Measurements from ENCODE around the gene RPS19.

RPS19 gene

DNA sequence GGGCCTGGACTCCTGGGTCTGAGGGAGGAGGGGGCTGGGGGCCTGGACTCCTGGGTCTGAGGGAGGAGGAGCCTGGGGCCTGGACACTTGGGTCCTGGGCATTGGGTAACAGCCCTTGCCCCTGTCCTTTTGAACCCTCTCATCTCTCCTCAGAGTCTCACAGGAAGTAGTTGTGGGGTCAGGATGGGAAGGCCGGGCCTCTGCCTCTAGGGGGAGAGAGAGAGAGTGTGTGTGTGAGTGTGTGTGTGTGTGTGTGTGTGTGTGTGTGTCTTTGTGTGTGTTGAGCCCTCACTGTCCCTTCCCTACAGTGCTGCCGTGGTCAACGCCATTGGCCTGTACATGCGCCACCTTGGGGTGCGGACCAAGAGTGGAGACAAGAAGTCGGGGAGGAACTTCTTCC, 33.8 kb downstream of the RPS19 start:
- no peaks in the 10 kb centered on the region for H3K9me3 ChIP-seq (ENCODE audit: control insufficient read depth, low read length)

DNA sequence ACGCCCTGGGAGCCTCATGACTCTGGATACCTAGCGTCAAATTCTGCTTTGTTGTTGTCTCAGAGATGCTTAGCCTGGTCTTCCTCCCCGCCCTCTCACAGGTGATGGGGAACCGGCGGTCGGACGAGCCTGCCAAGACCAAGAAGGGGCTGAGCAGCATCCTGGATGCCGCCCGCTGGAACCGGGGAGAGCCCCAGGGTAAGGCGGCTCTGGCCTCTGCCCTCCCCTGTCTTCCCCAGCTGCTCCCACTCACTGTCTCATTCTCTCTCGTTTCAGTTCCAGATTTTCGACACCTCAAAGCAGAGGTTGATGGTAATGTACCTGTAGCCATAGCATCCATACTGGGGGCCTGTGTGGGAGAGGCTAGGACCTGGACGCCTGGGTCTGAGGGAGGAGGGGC, 34.3 kb downstream of the RPS19 start:
- no peak overlapping the region for H3K4me3 ChIP-seq (ENCODE audit: low read length)
- H3K27me3 ChIP-seq (replicated peaks; ENCODE audit: control insufficient read depth, insufficient read depth, low read length): no peaks in the 10 kb centered on the region
- H3K36me3 ChIP-seq (ENCODE audit: control insufficient read depth, insufficient read depth, low read length, severe bottlenecking): peaks cover 52% of the 10 kb centered on the region
- no peak for DNase-seq (ENCODE audit: low read depth)
- no peaks in the 10 kb centered on the region for H3K9me3 ChIP-seq (ENCODE audit: control insufficient read depth, low read length)
- H3K9ac ChIP-seq (ENCODE audit: low read length): no peak overlapping the region
- H3K4me1 ChIP-seq (ENCODE audit: control insufficient read depth, insufficient read depth, low read length): peaks cover 19% of the 10 kb centered on the region

More for the DNA sequence above, 33.8 kb downstream of the RPS19 start:
- H3K4me1 ChIP-seq (ENCODE audit: control insufficient read depth, insufficient read depth, low read length): peaks cover 15% of the 10 kb centered on the region
- no peaks in the 10 kb centered on the region for H3K27me3 ChIP-seq (replicated peaks; ENCODE audit: control insufficient read depth, insufficient read depth, low read length)
- no peak for DNase-seq (ENCODE audit: low read depth)
- H3K9ac ChIP-seq (ENCODE audit: low read length): no peak overlapping the region
- no peak overlapping the region for H3K4me3 ChIP-seq (ENCODE audit: low read length)
- H3K36me3 ChIP-seq (ENCODE audit: control insufficient read depth, insufficient read depth, low read length, severe bottlenecking): peaks cover 53% of the 10 kb centered on the region

DNA sequence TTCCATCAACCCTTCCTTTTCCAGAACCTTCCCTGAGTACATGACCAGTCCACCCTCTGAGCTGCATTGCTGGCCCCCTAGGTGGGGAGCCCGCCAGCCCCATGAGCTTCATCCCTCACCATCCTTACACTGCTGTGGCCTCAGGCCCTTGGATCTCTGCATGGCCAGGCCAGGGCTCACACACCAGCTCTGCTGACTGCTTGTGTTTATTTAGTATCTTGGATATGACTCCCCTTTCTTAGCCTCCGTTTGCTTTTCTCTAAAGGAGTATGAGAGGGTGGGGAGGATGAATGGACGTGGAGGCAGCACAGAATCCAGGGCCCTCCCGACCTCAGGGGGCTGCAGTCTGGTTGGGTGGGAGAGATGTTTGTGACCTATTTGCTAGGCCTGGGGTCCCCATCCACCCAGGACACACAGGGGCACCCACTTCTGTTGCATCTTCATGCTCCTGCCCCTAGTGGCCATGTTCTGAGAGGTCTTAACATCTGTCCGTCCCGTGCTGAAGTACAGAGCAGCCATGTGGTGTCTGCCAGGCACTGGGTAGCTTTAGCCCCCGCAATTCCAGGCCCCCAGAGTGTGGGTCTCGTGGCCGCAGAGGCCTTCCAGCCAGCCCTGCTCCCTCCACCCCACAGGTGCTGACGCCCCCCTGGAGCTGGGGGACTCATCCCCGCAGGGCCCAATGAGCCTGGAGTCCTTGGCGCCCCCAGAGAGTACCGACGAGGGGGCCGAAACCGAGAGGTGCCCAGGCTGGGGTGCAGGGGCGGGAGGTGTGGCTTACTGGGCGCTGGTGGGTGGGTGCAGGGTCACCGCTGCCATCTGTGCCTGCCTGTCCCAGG, 35.9 kb downstream of the RPS19 start:
- Histone ChIP-seq H3K36me3 (ENCODE audit: control insufficient read depth, insufficient read depth, low read length, severe bottlenecking) (peaks cover 54% of the 10 kb centered on the region), H3K27me3 (replicated peaks; ENCODE audit: control insufficient read depth, insufficient read depth, low read length) (no peaks in the 10 kb centered on the region)

DNA sequence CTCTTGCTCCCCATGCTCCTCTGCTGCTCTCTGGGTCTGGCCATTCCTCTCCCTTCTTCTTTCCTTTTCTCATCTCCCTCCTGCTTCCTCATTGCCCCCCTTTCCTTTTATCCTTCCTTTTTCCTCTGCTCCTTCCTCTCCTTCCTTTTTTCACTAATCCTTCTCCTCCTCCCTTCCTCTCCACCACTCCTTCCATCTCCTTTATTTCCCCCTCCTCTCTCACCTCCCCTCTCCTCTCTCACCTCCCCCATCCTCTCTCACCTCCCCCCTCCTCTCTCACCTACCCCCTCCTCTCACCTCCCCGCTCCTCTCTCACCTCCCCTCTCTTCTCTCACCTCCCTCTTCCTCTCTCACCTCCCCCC, 36.5 kb downstream of the RPS19 start:
- Histone ChIP-seq H3K9ac (ENCODE audit: low read length) (no peak overlapping the region), H3K27me3 (replicated peaks; ENCODE audit: control insufficient read depth, insufficient read depth, low read length) (no peaks in the 10 kb centered on the region), H3K4me3 (ENCODE audit: low read length) (no peak overlapping the region), H3K9me3 (ENCODE audit: control insufficient read depth, low read length) (no peaks in the 10 kb centered on the region), H3K36me3 (ENCODE audit: control insufficient read depth, insufficient read depth, low read length, severe bottlenecking) (peaks cover 55% of the 10 kb centered on the region), H3K4me1 (ENCODE audit: control insufficient read depth, insufficient read depth, low read length) (peaks cover 19% of the 10 kb centered on the region)
- DNase-seq (ENCODE audit: low read depth): no peak

More for the DNA sequence above, 35.9 kb downstream of the RPS19 start:
- DNase-seq (ENCODE audit: low read depth): no peak
- Histone ChIP-seq H3K4me3 (ENCODE audit: low read length) (no peak overlapping the region), H3K4me1 (ENCODE audit: control insufficient read depth, insufficient read depth, low read length) (peaks cover 19% of the 10 kb centered on the region), H3K9ac (ENCODE audit: low read length) (no peak overlapping the region), H3K9me3 (ENCODE audit: control insufficient read depth, low read length) (no peaks in the 10 kb centered on the region)

DNA sequence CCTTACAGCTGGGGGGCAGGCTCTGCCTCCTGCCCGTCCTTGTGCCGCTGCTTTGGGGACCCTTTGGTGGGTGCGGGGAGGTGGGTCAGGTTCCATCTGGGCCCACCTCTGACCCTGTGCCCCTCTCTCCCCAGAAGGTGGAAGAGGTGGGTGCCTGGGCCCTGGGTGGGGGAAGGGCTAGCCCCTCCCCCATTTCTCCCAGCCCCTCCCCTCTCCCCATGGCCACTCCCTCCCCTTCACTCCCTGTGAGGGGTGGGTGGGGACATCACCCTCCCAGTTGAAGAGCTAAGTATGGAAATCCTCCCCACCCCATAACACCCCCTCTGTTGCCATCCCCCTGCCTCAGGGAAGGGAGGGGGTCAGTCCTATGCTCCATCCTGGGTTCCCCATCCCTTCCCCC, 37.1 kb downstream of the RPS19 start:
- Histone ChIP-seq H3K9me3 (ENCODE audit: control insufficient read depth, low read length) (no peaks in the 10 kb centered on the region), H3K4me3 (ENCODE audit: low read length) (no peak overlapping the region), H3K9ac (ENCODE audit: low read length) (no peak overlapping the region), H3K27me3 (replicated peaks; ENCODE audit: control insufficient read depth, insufficient read depth, low read length) (no peaks in the 10 kb centered on the region), H3K36me3 (ENCODE audit: control insufficient read depth, insufficient read depth, low read length, severe bottlenecking) (peaks cover 55% of the 10 kb centered on the region), H3K4me1 (ENCODE audit: control insufficient read depth, insufficient read depth, low read length) (peaks cover 19% of the 10 kb centered on the region)
- DNase-seq (ENCODE audit: low read depth): no peak

DNA sequence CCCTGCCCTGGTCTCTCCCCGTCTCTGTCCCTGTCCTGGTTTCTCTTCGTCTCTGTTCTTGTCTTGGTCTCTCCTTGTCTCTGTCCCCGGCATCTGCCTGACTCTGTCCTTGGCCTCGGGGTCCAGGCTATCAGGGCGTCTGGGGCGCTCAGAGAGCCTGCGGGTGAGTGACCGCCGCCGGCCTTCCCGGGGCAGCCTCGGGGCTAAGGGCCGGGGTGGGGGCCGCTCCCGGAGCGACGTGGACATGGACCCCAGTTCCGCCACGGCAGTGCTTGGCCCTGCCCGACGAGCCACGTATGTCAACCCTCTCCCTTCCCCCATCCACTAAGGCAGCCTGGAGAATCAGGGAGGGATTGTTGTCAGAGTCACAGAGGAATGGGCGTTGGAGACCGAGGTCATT, 37.8 kb downstream of the RPS19 start:
- no peak for DNase-seq (ENCODE audit: low read depth)
- H3K4me1 ChIP-seq (ENCODE audit: control insufficient read depth, insufficient read depth, low read length): peaks cover 19% of the 10 kb centered on the region
- no peaks in the 10 kb centered on the region for H3K9me3 ChIP-seq (ENCODE audit: control insufficient read depth, low read length)
- H3K36me3 ChIP-seq (ENCODE audit: control insufficient read depth, insufficient read depth, low read length, severe bottlenecking): peaks cover 55% of the 10 kb centered on the region
- no peak overlapping the region for H3K4me3 ChIP-seq (ENCODE audit: low read length)
- H3K27me3 ChIP-seq (replicated peaks; ENCODE audit: control insufficient read depth, insufficient read depth, low read length): no peaks in the 10 kb centered on the region
- peak overlapping the region; percentile 47 for H3K9ac ChIP-seq (ENCODE audit: low read length)

DNA sequence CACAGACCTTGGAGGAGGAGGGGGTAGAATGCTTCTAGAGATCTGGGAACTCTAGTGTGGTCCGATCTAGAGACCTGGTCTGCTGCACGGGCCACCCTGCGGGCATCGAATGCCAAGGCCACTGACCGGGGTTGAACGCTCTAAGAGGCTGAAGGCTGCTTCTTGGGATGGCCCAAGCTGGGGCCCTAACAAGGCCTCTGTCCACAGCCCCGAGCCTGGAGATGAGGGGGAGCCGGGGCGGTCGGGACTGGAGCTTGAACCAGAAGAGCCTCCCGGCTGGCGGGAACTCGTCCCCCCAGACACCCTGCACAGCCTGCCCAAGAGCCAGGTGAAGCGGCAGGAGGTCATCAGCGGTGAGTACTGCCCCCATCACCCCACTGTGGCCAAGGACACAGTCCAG, 38.2 kb downstream of the RPS19 start:
- Histone ChIP-seq H3K27me3 (replicated peaks; ENCODE audit: control insufficient read depth, insufficient read depth, low read length) (no peaks in the 10 kb centered on the region), H3K4me3 (ENCODE audit: low read length) (no peak overlapping the region), H3K4me1 (ENCODE audit: control insufficient read depth, insufficient read depth, low read length) (peaks cover 19% of the 10 kb centered on the region), H3K9me3 (ENCODE audit: control insufficient read depth, low read length) (no peaks in the 10 kb centered on the region), H3K9ac (ENCODE audit: low read length) (peak overlapping the region; percentile 47), H3K36me3 (ENCODE audit: control insufficient read depth, insufficient read depth, low read length, severe bottlenecking) (peaks cover 57% of the 10 kb centered on the region)
- no peak for DNase-seq (ENCODE audit: low read depth)

DNA sequence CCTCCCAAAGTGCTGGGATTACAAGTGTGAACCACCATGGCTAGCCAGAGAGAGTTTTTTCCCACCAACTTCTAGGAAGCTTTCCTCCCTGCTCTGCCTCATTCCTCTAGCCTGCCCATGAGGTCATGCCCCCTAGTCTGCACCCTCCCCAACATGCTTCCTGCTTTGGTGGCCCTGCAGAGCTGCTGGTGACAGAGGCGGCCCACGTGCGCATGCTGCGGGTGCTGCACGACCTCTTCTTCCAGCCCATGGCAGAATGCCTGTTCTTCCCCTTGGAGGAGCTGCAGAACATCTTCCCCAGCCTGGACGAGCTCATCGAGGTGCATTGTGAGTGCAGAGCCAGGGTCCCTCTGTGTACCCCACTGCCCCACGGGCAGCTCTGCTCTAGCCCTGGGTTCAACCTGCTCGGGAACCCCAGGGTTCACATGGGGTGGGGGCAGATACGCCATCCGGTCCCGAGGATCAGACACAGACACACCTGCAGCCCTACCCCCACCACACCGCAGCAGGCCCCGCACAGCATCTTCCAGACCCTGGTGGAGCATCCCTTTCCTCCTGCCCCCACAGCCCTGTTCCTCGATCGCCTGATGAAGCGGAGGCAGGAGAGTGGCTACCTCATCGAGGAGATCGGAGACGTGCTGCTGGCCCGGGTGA, 41.8 kb downstream of the RPS19 start:
- Histone ChIP-seq H3K9me3 (ENCODE audit: control insufficient read depth, low read length) (no peaks in the 10 kb centered on the region), H3K4me1 (ENCODE audit: control insufficient read depth, insufficient read depth, low read length) (peaks cover 19% of the 10 kb centered on the region), H3K36me3 (ENCODE audit: control insufficient read depth, insufficient read depth, low read length, severe bottlenecking) (peaks cover 66% of the 10 kb centered on the region), H3K4me3 (ENCODE audit: low read length) (no peak overlapping the region), H3K27me3 (replicated peaks; ENCODE audit: control insufficient read depth, insufficient read depth, low read length) (no peaks in the 10 kb centered on the region), H3K9ac (ENCODE audit: low read length) (no peak overlapping the region)
- DNase-seq (ENCODE audit: low read depth): no peak

DNA sequence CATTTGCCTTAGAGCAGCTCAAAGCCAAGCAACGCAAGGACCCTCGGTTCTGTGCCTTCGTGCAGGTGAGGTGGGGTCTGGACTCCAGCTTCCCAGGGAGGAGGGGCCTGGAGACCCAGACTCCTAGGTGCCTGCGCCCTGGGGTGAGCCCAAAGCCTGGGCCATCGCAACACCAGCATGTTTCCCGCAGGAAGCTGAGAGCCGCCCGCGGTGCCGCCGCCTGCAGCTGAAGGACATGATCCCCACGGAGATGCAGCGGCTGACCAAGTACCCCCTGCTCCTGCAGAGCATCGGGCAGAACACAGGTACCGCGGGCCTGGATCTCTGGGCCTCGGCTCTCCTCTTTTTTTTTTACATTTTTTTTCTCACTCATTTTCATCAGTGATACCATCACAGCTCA, 42.5 kb downstream of the RPS19 start:
- H3K9me3 ChIP-seq (ENCODE audit: control insufficient read depth, low read length): no peaks in the 10 kb centered on the region
- H3K36me3 ChIP-seq (ENCODE audit: control insufficient read depth, insufficient read depth, low read length, severe bottlenecking): peaks cover 70% of the 10 kb centered on the region
- H3K4me1 ChIP-seq (ENCODE audit: control insufficient read depth, insufficient read depth, low read length): peaks cover 17% of the 10 kb centered on the region
- H3K27me3 ChIP-seq (replicated peaks; ENCODE audit: control insufficient read depth, insufficient read depth, low read length): no peaks in the 10 kb centered on the region
- H3K4me3 ChIP-seq (ENCODE audit: low read length): no peak overlapping the region
- DNase-seq (ENCODE audit: low read depth): no peak
- H3K9ac ChIP-seq (ENCODE audit: low read length): no peak overlapping the region

DNA sequence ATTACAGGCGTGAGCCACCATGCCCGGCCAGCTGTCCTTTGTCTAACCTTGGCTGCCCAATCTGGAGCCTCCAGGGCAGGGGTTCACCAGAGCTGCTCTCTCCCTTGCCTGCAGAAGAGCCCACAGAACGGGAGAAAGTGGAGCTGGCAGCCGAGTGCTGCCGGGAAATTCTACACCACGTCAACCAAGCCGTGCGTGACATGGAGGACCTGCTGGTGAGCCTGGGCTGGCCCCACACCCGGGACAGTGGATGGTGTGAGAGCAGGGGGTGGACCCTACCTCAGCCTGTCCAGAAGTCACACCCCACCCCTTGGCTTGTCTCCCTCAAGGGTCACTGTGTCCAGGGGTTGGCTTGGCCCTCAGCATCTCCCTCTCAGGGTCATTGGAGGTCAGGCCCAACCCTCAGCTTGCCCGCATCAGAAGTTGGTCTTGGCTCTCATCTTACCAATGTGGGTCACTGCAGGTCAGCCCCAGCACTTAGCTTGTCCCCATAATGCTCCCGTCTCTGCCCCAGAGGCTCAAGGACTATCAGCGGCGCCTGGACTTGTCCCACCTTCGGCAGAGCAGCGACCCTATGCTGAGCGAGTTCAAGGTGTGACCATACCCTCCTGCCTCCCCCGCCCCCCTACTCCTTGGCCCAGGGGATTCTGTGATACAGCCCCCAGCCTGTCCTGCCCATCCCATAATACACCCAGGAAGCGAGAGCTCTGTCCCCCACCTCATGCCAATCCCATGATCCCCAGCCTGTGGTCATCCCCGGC, 43.3 kb downstream of the RPS19 start:
- Histone ChIP-seq H3K27me3 (replicated peaks; ENCODE audit: control insufficient read depth, insufficient read depth, low read length) (no peaks in the 10 kb centered on the region), H3K9me3 (ENCODE audit: control insufficient read depth, low read length) (no peaks in the 10 kb centered on the region), H3K4me3 (ENCODE audit: low read length) (no peak overlapping the region), H3K4me1 (ENCODE audit: control insufficient read depth, insufficient read depth, low read length) (peaks cover 9% of the 10 kb centered on the region), H3K36me3 (ENCODE audit: control insufficient read depth, insufficient read depth, low read length, severe bottlenecking) (peaks cover 70% of the 10 kb centered on the region), H3K9ac (ENCODE audit: low read length) (no peak overlapping the region)
- no peak for DNase-seq (ENCODE audit: low read depth)

DNA sequence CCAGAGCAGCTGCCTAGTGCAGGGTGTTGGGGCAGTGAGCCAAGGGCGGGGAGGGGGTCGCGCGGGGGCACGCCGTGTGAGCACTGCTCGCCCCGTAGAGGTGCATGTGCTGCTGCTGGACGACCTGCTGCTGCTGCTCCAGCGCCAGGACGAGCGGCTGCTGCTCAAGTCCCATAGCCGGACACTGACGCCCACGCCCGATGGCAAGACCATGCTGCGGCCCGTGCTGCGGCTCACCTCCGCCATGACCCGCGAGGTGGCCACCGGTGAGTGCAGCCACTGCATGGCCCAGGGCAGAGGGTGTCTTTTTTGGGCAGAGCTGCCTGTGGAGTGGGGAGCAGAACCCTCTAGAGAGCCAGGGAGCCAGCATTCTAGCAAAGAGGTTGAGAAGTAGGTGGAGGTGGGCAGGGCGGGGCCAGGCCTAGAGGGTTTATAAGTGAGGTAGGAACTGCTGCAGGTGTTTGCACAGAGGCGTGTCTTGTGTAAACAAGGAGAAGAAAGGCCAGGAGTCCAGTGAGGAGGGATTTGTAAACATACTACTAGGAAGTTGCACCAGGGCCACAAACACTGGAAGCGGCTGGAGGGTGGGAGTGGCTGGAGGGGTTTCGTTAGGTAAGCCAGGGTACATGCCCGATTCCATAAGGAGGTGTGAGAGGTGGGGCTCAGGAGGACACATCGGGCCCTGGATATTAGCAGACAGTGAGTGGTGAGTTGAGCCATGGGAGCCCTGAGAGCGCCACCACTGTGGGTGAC, 44.2 kb downstream of the RPS19 start:
- H3K27me3 ChIP-seq (replicated peaks; ENCODE audit: control insufficient read depth, insufficient read depth, low read length): no peaks in the 10 kb centered on the region
- H3K9ac ChIP-seq (ENCODE audit: low read length): no peak overlapping the region
- H3K36me3 ChIP-seq (ENCODE audit: control insufficient read depth, insufficient read depth, low read length, severe bottlenecking): peaks cover 67% of the 10 kb centered on the region
- H3K9me3 ChIP-seq (ENCODE audit: control insufficient read depth, low read length): no peaks in the 10 kb centered on the region
- no peak for DNase-seq (ENCODE audit: low read depth)
- H3K4me3 ChIP-seq (ENCODE audit: low read length): no peak overlapping the region
- peaks cover under 1% of the 10 kb centered on the region for H3K4me1 ChIP-seq (ENCODE audit: control insufficient read depth, insufficient read depth, low read length)

All from adipocyte (in vitro differentiated cells).